HCT116 (cell line): Measurements from ENCODE around the gene ECM1. TPM values are rescaled to one million over a fixed set of nuclear protein-coding genes. Genes with fewer than 3 reads are reported as not detected.

ENCODE experiments used
- ATAC-seq: fragments of 200-7000 bp; cut with Tn5 transposase; 2 replicates; pipeline ENCODE4 v1.9.1; 2020; ENCODE audit warnings: mild to moderate bottlenecking, moderate library complexity
- BruUV-seq: library from RNA; stranded (reverse); fragments of 400-500 nt; replicated peaks from 2 replicates; lab custom pipeline; 2021; lab: Mats Ljungman, UMichigan
- CTCF ChIA-PET: fragments of 300-600 bp; sonication (Branson Sonifier 250); formaldehyde crosslinking; loops from one replicate; lab custom pipeline; 2021; ENCODE audit warnings: antibody characterized with exemption; lab: Charles Lee
- POLR2A ChIA-PET: fragments of 300-600, 350-600 bp; sonication (Branson Sonifier 250); formaldehyde crosslinking; loops from one replicate; lab custom pipeline; 2021; ENCODE audit warnings: antibody characterized with exemption; lab: Charles Lee
- RAD21 ChIA-PET, 2 experiments: fragments of 300-600 bp; sonication (Branson Sonifier 250); formaldehyde crosslinking; loops; one replicate each; lab custom pipeline; 2023; ENCODE audit warnings: low total read pairs in 2 of 2; ENCODE audit not compliant: uncharacterized antibody in 2 of 2, unreplicated experiment in 2 of 2, low non-redundant PET in 1 of 2; lab: Charles Lee
- DNase-seq: peaks from one replicate; pipeline ENCODE4 v3.0.0-alpha.2; 2010; ENCODE audit warnings: low read depth, low spot score
- H2AFZ ChIP-seq: fragments of 200-600 bp; shearing (Covaris generic), sonication (generic); 2 replicates; pipeline ENCODE4 v1.6.1; 2017; ENCODE audit warnings: low read depth, mixed run types, mixed read lengths, antibody characterized with exemption, low read length; ENCODE audit not compliant: poor library complexity, severe bottlenecking
- H3K27ac ChIP-seq: 2 replicates; pipeline ENCODE4 v1.5.1; 2012; ENCODE audit warnings: low read depth, low read length
- H3K27me3 ChIP-seq: fragments of 200-600 bp; sonication (generic); 2 replicates; pipeline ENCODE4 v1.6.1; 2016; ENCODE audit warnings: mixed run types, low read length, mixed read lengths; ENCODE audit not compliant: insufficient read depth
- H3K36me3 ChIP-seq, 2 experiments: fragments of 200-500 bp in 1 of 2; fragments of 200-600 bp in 1 of 2; sonication (Bioruptor generic) in 1 of 2; sonication (generic) in 1 of 2; 2 replicates each; pipeline versions ENCODE4 v1.5.1 to v1.6.1; 2014 to 2016; ENCODE audit warnings: low read length in 2 of 2, inconsistent platforms in 1 of 2, mixed read lengths in 1 of 2, mixed run types in 1 of 2; ENCODE audit not compliant: insufficient read depth in 2 of 2, control insufficient read depth in 1 of 2
- H3K4me1 ChIP-seq, 2 experiments: fragments of 200-600 bp in 1 of 2; sonication (generic) in 1 of 2; 2 replicates each; pipeline versions ENCODE4 v1.5.1 to v1.6.1; 2012 to 2017; ENCODE audit warnings: low read length in 2 of 2, inconsistent platforms in 1 of 2, mild to moderate bottlenecking in 1 of 2, mixed read lengths in 1 of 2, mixed run types in 1 of 2, moderate library complexity in 1 of 2; ENCODE audit not compliant: insufficient read depth in 2 of 2, control insufficient read depth in 1 of 2
- H3K4me2 ChIP-seq: fragments of 200-600 bp; sonication (generic); 2 replicates; pipeline ENCODE4 v1.6.1; 2017; ENCODE audit warnings: mixed run types, low read length, mixed read lengths
- H3K4me3 ChIP-seq, 2 experiments: fragments of 200-600 bp in 1 of 2; sonication (generic) in 1 of 2; replicated peaks in 1 of 2; 2 replicates each; pipeline ENCODE4 v1.5.1; 2011 to 2016; ENCODE audit warnings: low read length in 2 of 2, control low read depth in 1 of 2, low read depth in 1 of 2, mild to moderate bottlenecking in 1 of 2, mixed read lengths in 1 of 2, mixed run types in 1 of 2
- H3K79me2 ChIP-seq: fragments of 200-600 bp; sonication (generic); 2 replicates; pipeline ENCODE4 v1.6.1; 2017; ENCODE audit warnings: mild to moderate bottlenecking, mixed run types, low read length, moderate library complexity, mixed read lengths; ENCODE audit not compliant: insufficient read depth
- H3K9ac ChIP-seq: fragments of 200-600 bp; sonication (generic); 2 replicates; pipeline ENCODE4 v1.6.1; 2016; ENCODE audit warnings: low read length, mixed read lengths
- H3K9me2 ChIP-seq: fragments of 200-600 bp; sonication (generic), shearing (Covaris generic); 2 replicates; pipeline ENCODE4 v1.6.1; 2017; ENCODE audit warnings: mixed run types, mild to moderate bottlenecking, moderate library complexity; ENCODE audit not compliant: insufficient read depth
- H3K9me3 ChIP-seq, 2 experiments: fragments of 200-500 bp in 1 of 2; fragments of 200-600 bp in 1 of 2; sonication (Bioruptor generic) in 1 of 2; sonication (generic) in 1 of 2; 2 replicates each; pipeline ENCODE4 v1.6.1; 2014 to 2017; ENCODE audit warnings: low read length in 2 of 2, mixed read lengths in 2 of 2, inconsistent platforms in 1 of 2, low read depth in 1 of 2, mild to moderate bottlenecking in 1 of 2, mixed run types in 1 of 2, moderate library complexity in 1 of 2; ENCODE audit not compliant: control insufficient read depth in 1 of 2, insufficient read depth in 1 of 2
- H4K20me1 ChIP-seq: fragments of 200-600 bp; sonication (generic), shearing (Covaris generic); 2 replicates; pipeline ENCODE4 v1.6.1; 2017; ENCODE audit warnings: mixed run types, mild to moderate bottlenecking, moderate library complexity; ENCODE audit not compliant: insufficient read depth
- ATF3 ChIP-seq: IDR thresholded peaks from 2 replicates; pipeline ENCODE4 v1.6.1; 2012
- CTCF ChIP-seq, 3 experiments: fragments of 200-600 bp in 1 of 3; sonication (generic) in 1 of 3; IDR thresholded peaks in 2 of 3; conservative IDR thresholded peaks in 1 of 3; 2 replicates each; pipeline ENCODE4 v1.5.1; 2012 to 2017; ENCODE audit warnings: low read depth in 2 of 3, low read length in 2 of 3, antibody characterized with exemption in 1 of 3, borderline replicate concordance in 1 of 3, control low read depth in 1 of 3, mild to moderate bottlenecking in 1 of 3, mixed read lengths in 1 of 3, mixed run types in 1 of 3, moderate library complexity in 1 of 3; ENCODE audit not compliant: insufficient read depth in 1 of 3
- ELF1 ChIP-seq: IDR thresholded peaks from 2 replicates; pipeline ENCODE4 v1.6.1; 2012; ENCODE audit warnings: low read depth, borderline replicate concordance
- EZH2 ChIP-seq: fragments of 200-600 bp; sonication (generic); IDR thresholded peaks from 2 replicates; pipeline ENCODE4 v1.6.1; 2017; ENCODE audit warnings: antibody characterized with exemption, mixed run types
- JUND ChIP-seq: IDR thresholded peaks from 2 replicates; pipeline ENCODE4 v1.6.1; 2012
- POLR2A ChIP-seq: IDR thresholded peaks from 2 replicates; pipeline ENCODE4 v1.7.0; 2011; ENCODE audit warnings: borderline replicate concordance; ENCODE audit not compliant: insufficient read depth, insufficient read length; ENCODE audit errors: extremely low read depth
- POLR2AphosphoS5 ChIP-seq: IDR thresholded peaks from 2 replicates; pipeline ENCODE4 v1.6.1; 2011; ENCODE audit warnings: mild to moderate bottlenecking, low read depth, low read length, moderate library complexity
- RAD21 ChIP-seq: IDR thresholded peaks from 2 replicates; pipeline ENCODE4 v1.6.1; 2012; ENCODE audit warnings: low read depth, mild to moderate bottlenecking
- SP1 ChIP-seq: IDR thresholded peaks from 2 replicates; pipeline ENCODE4 v1.6.1; 2012; ENCODE audit warnings: low read depth
- SRF ChIP-seq: IDR thresholded peaks from 2 replicates; pipeline ENCODE4 v1.6.1; 2012; ENCODE audit warnings: low read depth
- ZFX ChIP-seq: fragments of 450-650 bp; IDR thresholded peaks from 2 replicates; pipeline ENCODE4 v1.6.1; 2017
- intact Hi-C: fragments of 100-400 bp; cut with micrococcal nuclease; formaldehyde crosslinking; loops from 2 replicates; pipeline ENCODE4 v1.10.0; 2022
- total RNA-seq: library from RNA; stranded (reverse); gene quantifications from one replicate; pipeline ENCODE4 v1.2.1, GENCODE V29; 2021; ENCODE audit not compliant: unreplicated experiment
- TF ChIP-seq, protein P1 (sequence below): IDR thresholded peaks from 2 replicates; pipeline ENCODE4 v1.6.1; 2012; ENCODE audit warnings: low read depth

Gene ECM1
- total RNA-seq, 1 experiment from 2014 or later: 2.0 TPM

GRCh38 chr1:150559656-150560010 lies 51.7 kb downstream of the ECM1 start (continued):
- TF ChIP-seq, protein P1, sequence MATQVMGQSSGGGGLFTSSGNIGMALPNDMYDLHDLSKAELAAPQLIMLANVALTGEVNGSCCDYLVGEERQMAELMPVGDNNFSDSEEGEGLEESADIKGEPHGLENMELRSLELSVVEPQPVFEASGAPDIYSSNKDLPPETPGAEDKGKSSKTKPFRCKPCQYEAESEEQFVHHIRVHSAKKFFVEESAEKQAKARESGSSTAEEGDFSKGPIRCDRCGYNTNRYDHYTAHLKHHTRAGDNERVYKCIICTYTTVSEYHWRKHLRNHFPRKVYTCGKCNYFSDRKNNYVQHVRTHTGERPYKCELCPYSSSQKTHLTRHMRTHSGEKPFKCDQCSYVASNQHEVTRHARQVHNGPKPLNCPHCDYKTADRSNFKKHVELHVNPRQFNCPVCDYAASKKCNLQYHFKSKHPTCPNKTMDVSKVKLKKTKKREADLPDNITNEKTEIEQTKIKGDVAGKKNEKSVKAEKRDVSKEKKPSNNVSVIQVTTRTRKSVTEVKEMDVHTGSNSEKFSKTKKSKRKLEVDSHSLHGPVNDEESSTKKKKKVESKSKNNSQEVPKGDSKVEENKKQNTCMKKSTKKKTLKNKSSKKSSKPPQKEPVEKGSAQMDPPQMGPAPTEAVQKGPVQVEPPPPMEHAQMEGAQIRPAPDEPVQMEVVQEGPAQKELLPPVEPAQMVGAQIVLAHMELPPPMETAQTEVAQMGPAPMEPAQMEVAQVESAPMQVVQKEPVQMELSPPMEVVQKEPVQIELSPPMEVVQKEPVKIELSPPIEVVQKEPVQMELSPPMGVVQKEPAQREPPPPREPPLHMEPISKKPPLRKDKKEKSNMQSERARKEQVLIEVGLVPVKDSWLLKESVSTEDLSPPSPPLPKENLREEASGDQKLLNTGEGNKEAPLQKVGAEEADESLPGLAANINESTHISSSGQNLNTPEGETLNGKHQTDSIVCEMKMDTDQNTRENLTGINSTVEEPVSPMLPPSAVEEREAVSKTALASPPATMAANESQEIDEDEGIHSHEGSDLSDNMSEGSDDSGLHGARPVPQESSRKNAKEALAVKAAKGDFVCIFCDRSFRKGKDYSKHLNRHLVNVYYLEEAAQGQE: no peak
- TF ChIP-seq POLR2A (no peak), POLR2AphosphoS5 (no peak), RAD21 (no peak), ELF1 (no peak), EZH2 (no peak), ATF3 (no peak), SRF (no peak)

DNA sequence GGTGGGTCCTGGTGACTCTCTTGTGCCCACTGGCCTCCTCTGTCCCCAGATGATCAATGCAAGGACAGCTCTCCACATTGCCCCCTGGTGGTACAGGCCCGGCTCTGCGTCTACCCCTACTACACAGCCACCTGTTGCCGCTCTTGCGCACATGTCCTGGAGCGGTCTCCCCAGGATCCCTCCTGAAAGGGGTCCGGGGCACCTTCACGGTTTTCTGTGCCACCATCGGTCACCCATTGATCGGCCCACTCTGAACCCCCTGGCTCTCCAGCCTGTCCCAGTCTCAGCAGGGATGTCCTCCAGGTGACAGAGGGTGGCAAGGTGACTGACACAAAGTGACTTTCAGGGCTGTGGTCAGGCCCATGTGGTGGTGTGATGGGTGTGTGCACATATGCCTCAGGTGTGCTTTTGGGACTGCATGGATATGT lies 52.1 kb downstream of the ECM1 start:
- Histone ChIP-seq H3K27ac (peak overlapping the region; percentile 95; the same call in 1 of the 2 replicates), H3K36me3 (no peaks in the 10 kb centered on the region), H3K9me3 (no peaks in the 10 kb centered on the region), H3K4me3 (no peak overlapping the region), H3K9ac (peak overlapping the region; percentile 85; the same call in 1 of the 2 replicates), H3K79me2 (peaks cover 4% of the 10 kb centered on the region; the same call in 1 of the 2 replicates), H4K20me1 (no peaks in the 10 kb centered on the region), H3K27me3 (no peaks in the 10 kb centered on the region), H3K4me1 (peaks cover 39 to 52% of the 10 kb centered on the region in 2 experiments), H3K4me2 (peak overlapping the region; percentile 99), H2AFZ (no peak overlapping the region), H3K9me2 (no peaks in the 10 kb centered on the region)
- RAD21 ChIA-PET: interaction anchor here in 1 of 2 experiments (0.6 kb wide), 1 partner anchor 635 kb away, joined by 3 read pairs; no protein-coding TSS in a partner anchor
- POLR2A ChIA-PET: interaction anchor here (1.1 to 6.6 kb wide), 3 partner anchors 11 to 60 kb away, joined by 3 to 39 read pairs (median 7); partner anchors contain the start of gene MCL1
- TF ChIP-seq CTCF (IDR thresholded peaks at IDR 0.05 in 2 of 3, conservative IDR thresholded peaks at IDR 0.05 in 1 of 3; ENCODE audit: borderline replicate concordance in 1 of 3, insufficient read depth in 1 of 3, low read depth in 2 of 3, low read length in 2 of 3) (peak in 2 of 3 experiments; percentile 94 to 97; a peak in 4 of 6 replicates), JUND (no peak), ZFX (no peak), SP1 (no peak)
- ATAC-seq: peak; percentile 35
- BruUV-seq: no TSS peak
- CTCF ChIA-PET: interaction anchor here (0.6 to 4.8 kb wide), 17 partner anchors 8 to 436 kb away, joined by 3 to 35 read pairs (median 9); partner anchors contain the start of genes ADAMTSL4, ENSA, FALEC and RPRD2
- DNase-seq: peak; percentile 61
- intact Hi-C loops: loop anchor here (1.0 to 10.0 kb wide), 5 partner anchors 61 to 447 kb away; partner anchors contain the start of genes GOLPH3L, MINDY1 and PRUNE1
